Endothelial cell of umbilical vein (primary cell): ENCODE data around the gene ABCF2. TPM values are rescaled to one million over a fixed set of nuclear protein-coding genes. Genes with fewer than 3 reads are reported as not detected.

Source experiments
- BruUV-seq: library from RNA; stranded (reverse); fragments of 400-500 nt; replicated peaks from 2 replicates; lab custom pipeline; 2021; lab: Mats Ljungman, UMichigan
- CTCF ChIA-PET: fragments of 300-600, 350-600 bp; sonication (Branson Sonifier 250); formaldehyde crosslinking; loops from one replicate; lab custom pipeline; 2021; ENCODE audit warnings: antibody characterized with exemption, inconsistent platforms; lab: Charles Lee
- POLR2A ChIA-PET: fragments of 300-600, 350-600 bp; sonication (Branson Sonifier 250); formaldehyde crosslinking; loops from one replicate; lab custom pipeline; 2021; ENCODE audit warnings: antibody characterized with exemption, inconsistent platforms; lab: Charles Lee
- DNase-seq: peaks from one replicate; pipeline ENCODE4 v3.0.0-alpha.2; 2011; ENCODE audit warnings: low read depth, low spot score
- FAIRE-seq: peaks from 2 replicates; lab custom pipeline; 2011; peaks lifted over from hg19 to GRCh38; lab: Jason Lieb, UNC
- H2AFZ ChIP-seq: 2 replicates; pipeline ENCODE4 v1.6.0; 2012; ENCODE audit warnings: low read depth, low read length, control low read depth, inconsistent platforms
- H3K27ac ChIP-seq: 2 replicates; pipeline ENCODE4 v1.5.1; 2011; ENCODE audit warnings: low read depth, mild to moderate bottlenecking, control low read depth, low read length, moderate library complexity; ENCODE audit not compliant: insufficient read depth
- H3K27me3 ChIP-seq, 2 experiments: 2 replicates each; pipeline versions ENCODE4 v1.6.0 to v1.6.1; 2011; ENCODE audit warnings: low read length in 2 of 2, mixed read lengths in 1 of 2; ENCODE audit not compliant: control insufficient read depth in 2 of 2, insufficient read depth in 2 of 2
- H3K36me3 ChIP-seq, 2 experiments: 2 replicates in 1 of 2; 3 replicates in 1 of 2; pipeline ENCODE4 v1.5.1; 2011; ENCODE audit warnings: low read length in 2 of 2, mild to moderate bottlenecking in 1 of 2, moderate library complexity in 1 of 2; ENCODE audit not compliant: control insufficient read depth in 2 of 2, insufficient read depth in 2 of 2; ENCODE audit errors: extremely low read depth in 1 of 2
- H3K4me1 ChIP-seq: 3 replicates; pipeline ENCODE4 v1.5.1; 2011; ENCODE audit warnings: mild to moderate bottlenecking, low read length; ENCODE audit not compliant: control insufficient read depth, insufficient read depth; ENCODE audit errors: extremely low read depth
- H3K4me2 ChIP-seq: 2 replicates; pipeline ENCODE4 v1.6.1; 2011; ENCODE audit warnings: low read length, control low read depth, mixed read lengths; ENCODE audit not compliant: insufficient read depth
- H3K4me3 ChIP-seq, 3 experiments: fragments of 200-600 bp in 1 of 3; sonication (generic), shearing (Covaris generic) in 1 of 3; replicated peaks in 1 of 3; 2 replicates each; pipeline ENCODE4 v1.5.1; 2011 to 2016; ENCODE audit warnings: control low read depth in 3 of 3, low read length in 3 of 3, mild to moderate bottlenecking in 2 of 3, inconsistent platforms in 1 of 3, low read depth in 1 of 3, moderate library complexity in 1 of 3; ENCODE audit not compliant: insufficient read depth in 1 of 3
- H3K79me2 ChIP-seq: 2 replicates; pipeline ENCODE4 v1.6.0; 2012; ENCODE audit warnings: low read length, inconsistent platforms; ENCODE audit not compliant: control insufficient read depth, insufficient read depth
- H3K9ac ChIP-seq: replicated peaks from 2 replicates; pipeline ENCODE3; 2011; ENCODE audit warnings: low read length, control low read depth; ENCODE audit not compliant: insufficient read depth; ENCODE audit errors: extremely low read depth
- H3K9me1 ChIP-seq: replicated peaks from 3 replicates; pipeline ENCODE4 v1.6.0; 2011; ENCODE audit warnings: mild to moderate bottlenecking, low read length; ENCODE audit not compliant: control insufficient read depth, insufficient read depth; ENCODE audit errors: extremely low read depth
- H3K9me3 ChIP-seq: replicated peaks from 2 replicates; pipeline ENCODE4 v1.5.1; 2012; ENCODE audit warnings: low read length, inconsistent platforms; ENCODE audit not compliant: control insufficient read depth, insufficient read depth
- H4K20me1 ChIP-seq: replicated peaks from 2 replicates; pipeline ENCODE3; 2011; ENCODE audit warnings: mild to moderate bottlenecking, low read length; ENCODE audit not compliant: control insufficient read depth, insufficient read depth; ENCODE audit errors: extremely low read depth
- EZH2 ChIP-seq: IDR thresholded peaks from 2 replicates; pipeline ENCODE4 v1.6.1; 2012; ENCODE audit warnings: borderline replicate concordance, low read depth, mild to moderate bottlenecking, moderate library complexity, low read length, inconsistent platforms; ENCODE audit not compliant: severe bottlenecking
- FOS ChIP-seq: IDR thresholded peaks from 2 replicates; pipeline ENCODE4 v1.6.1; 2011; ENCODE audit warnings: mild to moderate bottlenecking, low read length, moderate library complexity, borderline replicate concordance; ENCODE audit not compliant: insufficient read depth
- GATA2 ChIP-seq: IDR thresholded peaks from 2 replicates; pipeline ENCODE4 v1.7.0; 2011; ENCODE audit warnings: low read depth, mild to moderate bottlenecking, moderate library complexity, mixed read lengths, low read length; ENCODE audit not compliant: insufficient read length, insufficient read depth
- JUN ChIP-seq: IDR thresholded peaks from 2 replicates; pipeline ENCODE4 v1.6.1; 2011; ENCODE audit warnings: borderline replicate concordance, low read depth; ENCODE audit not compliant: insufficient read length, insufficient read depth
- MYC ChIP-seq: IDR thresholded peaks from one replicate; pipeline ENCODE4 v1.6.1; 2011; ENCODE audit warnings: mild to moderate bottlenecking, low read depth, low read length
- POLR2A ChIP-seq: IDR thresholded peaks from 2 replicates; pipeline ENCODE4 v1.6.1; 2012; ENCODE audit warnings: low read depth, mild to moderate bottlenecking, control low read depth, low read length
- POLR2AphosphoS5 ChIP-seq: IDR thresholded peaks from 2 replicates; pipeline ENCODE4 v1.6.1; 2012; ENCODE audit warnings: low read depth, mild to moderate bottlenecking, control low read depth, low read length, moderate library complexity; ENCODE audit not compliant: insufficient read depth
- dilution Hi-C: fragments of 300-500 bp; cut with MboI; formaldehyde crosslinking; loops from one replicate; pipeline ENCODE4 v1.15.0; 2019; ENCODE audit warnings: low sequenced_read_pairs; ENCODE audit not compliant: extremely low pct_ligation_motif_present
- intact Hi-C: fragments of 100-400 bp; cut with micrococcal nuclease; formaldehyde crosslinking; loops from one replicate; pipeline ENCODE4 v1.10.0; 2022
- polyA plus RNA-seq, 4 experiments: library from polyadenylated mRNA; depleted of rRNA in 3 of 4; stranded (reverse) in 3 of 4; unstranded in 1 of 4; fragments of >200 nt; gene quantifications; 2 replicates each; pipeline versions ENCODE4 v1.2.1 to v1.2.3, GENCODE V29; 2011 to 2012; ENCODE audit warnings: missing spikeins in 1 of 4
- total RNA-seq: library from RNA; stranded (reverse); gene quantifications from 2 replicates; pipeline ENCODE4 v1.2.3, GENCODE V29; 2021
- TF ChIP-seq, protein P1 (sequence below): IDR thresholded peaks from 2 replicates; pipeline ENCODE4 v1.6.1; 2011; ENCODE audit not compliant: insufficient read depth, insufficient read length
- TF ChIP-seq, protein P2 (sequence below), 2 donors: IDR thresholded peaks; 1 replicate in 1 of 2; 2 replicates in 1 of 2; pipeline ENCODE4 v1.5.1; 2011; ENCODE audit warnings: low read length in 2 of 2, mild to moderate bottlenecking in 2 of 2, moderate library complexity in 2 of 2, control low read depth in 1 of 2, inconsistent platforms in 1 of 2, low read depth in 1 of 2; ENCODE audit not compliant: insufficient read depth in 1 of 2; ENCODE audit errors: extremely low read depth in 1 of 2

The ABCF2 gene
- total and polyA plus RNA-seq, 2 donors (not counting 3 experiments of a cell fraction or from before 2014, with no cell fraction given), result 45.3 to 61.6 TPM

DNA sequence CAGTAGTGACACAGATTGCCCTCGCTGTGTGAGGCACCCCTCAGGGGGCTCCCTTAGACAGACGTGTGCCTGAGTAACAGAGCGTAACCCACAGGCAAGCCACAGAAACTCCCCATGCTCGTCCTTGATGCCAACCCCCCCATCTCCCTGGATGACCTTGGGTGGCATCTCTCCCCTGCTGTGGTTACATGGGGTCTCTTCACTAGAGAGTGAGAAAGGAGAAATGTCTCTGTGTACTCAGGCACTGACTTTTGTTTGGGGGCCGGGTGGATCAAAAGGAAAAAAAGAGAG is 38.8 kb downstream of the ABCF2 start:
- Histone ChIP-seq H3K79me2 (no peaks in the 10 kb centered on the region), H3K27ac (no peak overlapping the region), H3K9me3 (no peaks in the 10 kb centered on the region), H2AFZ (no peak overlapping the region), H3K36me3 (no peaks in the 10 kb centered on the region), H3K4me3 (no peak overlapping the region), H4K20me1 (no peaks in the 10 kb centered on the region), H3K4me2 (no peak overlapping the region), H3K4me1 (no peaks in the 10 kb centered on the region), H3K9me1 (no peaks in the 10 kb centered on the region), H3K9ac (no peak overlapping the region), H3K27me3 (peaks cover 12 to 15% of the 10 kb centered on the region in 2 experiments)
- no TSS peak for BruUV-seq
- intact Hi-C loops (no loop called here), dilution Hi-C loops (no loop called here)
- DNase-seq, result no peak
- POLR2A ChIA-PET, result no interaction called here
- FAIRE-seq, result no peak
- TF ChIP-seq EZH2, result no peak
- TF ChIP-seq POLR2A, result no peak
- no peak for TF ChIP-seq JUN
- TF ChIP-seq POLR2AphosphoS5, result no peak
- no peak for TF ChIP-seq FOS
- TF ChIP-seq, protein P1, sequence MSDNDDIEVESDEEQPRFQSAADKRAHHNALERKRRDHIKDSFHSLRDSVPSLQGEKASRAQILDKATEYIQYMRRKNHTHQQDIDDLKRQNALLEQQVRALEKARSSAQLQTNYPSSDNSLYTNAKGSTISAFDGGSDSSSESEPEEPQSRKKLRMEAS, result no peak
- TF ChIP-seq, protein P2, sequence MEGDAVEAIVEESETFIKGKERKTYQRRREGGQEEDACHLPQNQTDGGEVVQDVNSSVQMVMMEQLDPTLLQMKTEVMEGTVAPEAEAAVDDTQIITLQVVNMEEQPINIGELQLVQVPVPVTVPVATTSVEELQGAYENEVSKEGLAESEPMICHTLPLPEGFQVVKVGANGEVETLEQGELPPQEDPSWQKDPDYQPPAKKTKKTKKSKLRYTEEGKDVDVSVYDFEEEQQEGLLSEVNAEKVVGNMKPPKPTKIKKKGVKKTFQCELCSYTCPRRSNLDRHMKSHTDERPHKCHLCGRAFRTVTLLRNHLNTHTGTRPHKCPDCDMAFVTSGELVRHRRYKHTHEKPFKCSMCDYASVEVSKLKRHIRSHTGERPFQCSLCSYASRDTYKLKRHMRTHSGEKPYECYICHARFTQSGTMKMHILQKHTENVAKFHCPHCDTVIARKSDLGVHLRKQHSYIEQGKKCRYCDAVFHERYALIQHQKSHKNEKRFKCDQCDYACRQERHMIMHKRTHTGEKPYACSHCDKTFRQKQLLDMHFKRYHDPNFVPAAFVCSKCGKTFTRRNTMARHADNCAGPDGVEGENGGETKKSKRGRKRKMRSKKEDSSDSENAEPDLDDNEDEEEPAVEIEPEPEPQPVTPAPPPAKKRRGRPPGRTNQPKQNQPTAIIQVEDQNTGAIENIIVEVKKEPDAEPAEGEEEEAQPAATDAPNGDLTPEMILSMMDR (IDR thresholded peaks at IDR 0.05; ENCODE audit: extremely low read depth in 1 of 2, insufficient read depth in 1 of 2, low read depth in 1 of 2, low read length in 2 of 2), result no peak
- TF ChIP-seq MYC, result no peak
- no peak for TF ChIP-seq GATA2
- CTCF ChIA-PET, result no interaction called here
